Pulmonary artery endothelial cell (primary cell): ENCODE results near the gene TRIM50. TPM values are rescaled to one million over a fixed set of nuclear protein-coding genes. Genes with fewer than 3 reads are reported as not detected.
"Not testable (repeated sequence)": the region's sequence is repeated elsewhere in the genome, so short reads cannot be mapped to it uniquely, and the experiment has no call there.

Experiments
- DNase-seq: peaks from one replicate; pipeline ENCODE4 v3.0.0-alpha.2; 2011; ENCODE audit warnings: low read depth, low spot score
- total RNA-seq: library from RNA; depleted of rRNA; stranded (reverse); fragments of >200 nt; gene quantifications from 2 replicates; pipeline ENCODE4 v1.2.3, GENCODE V29; 2014

The TRIM50 gene
- not detected in 2 replicates for total RNA-seq

GRCh38 chr7:73327922-73328321 is at the start of gene TRIM50, which contains the start of gene FKBP6:
TRIM50 (minus strand) TSS chr7:73328082; CDS start chr7:73324787, 3,295 bp downstream.
FKBP6 (plus strand) TSS chr7:73328161; CDS start chr7:73328429, 268 bp downstream.
- DNase-seq = not testable (repeated sequence)

- DNase-seq = no peak
Measured at GRCh38 chr7:73376671-73377412, 49.0 kb upstream of the TRIM50 start.

GRCh38 chr7:73376262-73376661 is 48.4 kb upstream of the TRIM50 start:
- not testable (repeated sequence) for DNase-seq

- DNase-seq = no peak
Measured at GRCh38 chr7:73373741-73374140, 45.9 kb upstream of the TRIM50 start.

GRCh38 chr7:73369622-73370021 is 41.7 kb upstream of the TRIM50 start:
- no peak for DNase-seq

GRCh38 chr7:73369009-73369408 is 41.1 kb upstream of the TRIM50 start:
- no peak for DNase-seq

GRCh38 chr7:73366990-73367389 is 39.1 kb upstream of the TRIM50 start:
- DNase-seq = no peak

GRCh38 chr7:73366127-73366526 is 38.2 kb upstream of the TRIM50 start:
- DNase-seq = no peak

- no peak for DNase-seq
Measured at GRCh38 chr7:73364006-73364728, 36.3 kb upstream of the TRIM50 start.

- DNase-seq = no peak
Measured at GRCh38 chr7:73363225-73364005, 35.5 kb upstream of the TRIM50 start.

GRCh38 chr7:73360590-73360989 is 32.7 kb upstream of the TRIM50 start:
- DNase-seq = not testable (repeated sequence)

- DNase-seq = no peak
Measured at GRCh38 chr7:73359746-73360375, 32.0 kb upstream of the TRIM50 start.

GRCh38 chr7:73359306-73359705 is 31.4 kb upstream of the TRIM50 start:
- DNase-seq = no peak

GRCh38 chr7:73358590-73359275 is 30.9 kb upstream of the TRIM50 start:
- DNase-seq = no peak

GRCh38 chr7:73356159-73356558 is 28.3 kb upstream of the TRIM50 start:
- no peak for DNase-seq

GRCh38 chr7:73354821-73355220 is 26.9 kb upstream of the TRIM50 start:
- DNase-seq = no peak

GRCh38 chr7:73354196-73354595 is 26.3 kb upstream of the TRIM50 start:
- no peak for DNase-seq

GRCh38 chr7:73353243-73353642 is 25.4 kb upstream of the TRIM50 start:
- DNase-seq = no peak

- DNase-seq = no peak
Measured at GRCh38 chr7:73352784-73353183, 24.9 kb upstream of the TRIM50 start.

GRCh38 chr7:73351447-73352167 is 23.7 kb upstream of the TRIM50 start:
- DNase-seq = peak; percentile 20
